CD4-positive, CD25-positive, alpha-beta regulatory T cell (primary cell): ENCODE data around the gene SLC10A7. TPM values are rescaled to one million over a fixed set of nuclear protein-coding genes. Genes with fewer than 3 reads are reported as not detected.

ENCODE experiments used
- ATAC-seq, 2 donors: fragments of 150-1000 bp; cut with Tn5 transposase; one replicate each; pipeline ENCODE4 v1.10.0; 2021; ENCODE audit warnings: low read depth in 2 of 2, moderate number of reproducible peaks in 2 of 2, moderate library complexity in 1 of 2
- DNase-seq, 3 donors: peaks; one replicate each; pipeline versions ENCODE4 v3.0.0 to v3.0.0-alpha.2; 2012 to 2022; ENCODE audit warnings: mixed read lengths in 1 of 3
- H3K27ac ChIP-seq: one replicate; pipeline ENCODE4 v1.7.0; 2013; ENCODE audit warnings: mild to moderate bottlenecking, low read length; ENCODE audit not compliant: insufficient read depth, poor library complexity, severe bottlenecking
- H3K27me3 ChIP-seq: one replicate; pipeline ENCODE4 v1.7.0; 2013; ENCODE audit warnings: low read length; ENCODE audit not compliant: control insufficient read depth, insufficient read depth
- H3K36me3 ChIP-seq: one replicate; pipeline ENCODE4 v1.7.0; 2013; ENCODE audit warnings: mild to moderate bottlenecking, low read length, moderate library complexity; ENCODE audit not compliant: control insufficient read depth, insufficient read depth
- H3K4me1 ChIP-seq: 2 replicates; pipeline ENCODE4 v1.7.0; 2013; ENCODE audit warnings: mild to moderate bottlenecking, low read length; ENCODE audit not compliant: insufficient read depth, control insufficient read depth, poor library complexity, severe bottlenecking
- H3K4me3 ChIP-seq: one replicate; pipeline ENCODE4 v1.7.0; 2013; ENCODE audit warnings: low read depth, mild to moderate bottlenecking, low read length, moderate library complexity
- H3K9me3 ChIP-seq, 2 experiments: 1 replicate in 1 of 2; 2 replicates in 1 of 2; pipeline ENCODE4 v1.7.0; 2013; ENCODE audit warnings: low read length in 2 of 2, mild to moderate bottlenecking in 1 of 2, moderate library complexity in 1 of 2; ENCODE audit not compliant: control insufficient read depth in 2 of 2
- H3K27ac Mint-ChIP-seq, 3 donors: one replicate each; pipeline ENCODE4 v1.8.0; 2020 to 2022; ENCODE audit warnings: mild to moderate bottlenecking in 3 of 3, mixed read lengths in 3 of 3, moderate library complexity in 2 of 3
- H3K27me3 Mint-ChIP-seq: one replicate; pipeline ENCODE4 v1.8.0; 2022; ENCODE audit warnings: mild to moderate bottlenecking, mixed read lengths
- H3K36me3 Mint-ChIP-seq: one replicate; pipeline ENCODE4 v1.8.0; 2020; ENCODE audit warnings: mixed read lengths
- H3K4me1 Mint-ChIP-seq, 4 donors: one replicate each; pipeline ENCODE4 v1.8.0; 2020 to 2022; ENCODE audit warnings: mixed read lengths in 4 of 4, mild to moderate bottlenecking in 1 of 4
- H3K4me3 Mint-ChIP-seq, 4 donors: one replicate each; pipeline ENCODE4 v1.8.0; 2020 to 2022; ENCODE audit warnings: mild to moderate bottlenecking in 4 of 4, mixed read lengths in 4 of 4, moderate library complexity in 3 of 4
- H3K9me3 Mint-ChIP-seq, 7 donors: one replicate each; pipeline ENCODE4 v1.8.0; 2020 to 2022; ENCODE audit warnings: mixed read lengths in 7 of 7, mild to moderate bottlenecking in 3 of 7, moderate library complexity in 2 of 7
- polyA plus RNA-seq, 4 donors: library from polyadenylated mRNA; unstranded; fragments of 300-500 nt; fragmentation: Illumina TruSeq; gene quantifications; one replicate each; pipeline ENCODE4 v1.2.3, GENCODE V29; 2021
- total RNA-seq: library from RNA; stranded (reverse); gene quantifications from one replicate; pipeline ENCODE4 v1.2.3, GENCODE V29; 2022

SLC10A7 gene
- total and polyA plus RNA-seq, 5 donors from 2014 or later: 8.6 to 24.1 (median 10.4) TPM

DNA sequence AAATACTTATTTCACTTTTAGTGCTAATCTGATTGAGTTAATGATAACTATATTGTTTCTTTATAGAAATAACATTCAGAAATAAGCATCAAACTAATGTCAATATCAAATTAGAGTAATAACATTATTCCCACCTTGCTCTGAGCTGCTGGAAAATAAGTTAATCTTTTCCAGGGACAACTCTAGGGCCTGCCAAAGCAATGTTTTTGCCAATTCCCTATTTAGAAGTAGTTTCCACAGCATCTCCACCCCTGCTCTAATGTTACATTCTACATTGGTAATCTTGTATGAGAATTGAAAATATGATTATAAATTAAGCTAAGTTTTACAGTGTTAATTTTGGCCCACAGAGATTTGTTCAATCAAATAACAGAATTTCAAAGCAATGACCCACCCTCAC is 239.1 kb downstream of the SLC10A7 start:
- Mint-ChIP-seq H3K27ac (no peak overlapping the region), H3K36me3 (peaks cover 20% of the 10 kb centered on the region), H3K27me3 (no peaks in the 10 kb centered on the region), H3K9me3 (no peaks in the 10 kb centered on the region), H3K4me3 (no peak overlapping the region), H3K4me1 (no peaks in the 10 kb centered on the region)
- ATAC-seq (no peak), DNase-seq (no peak)
- H3K27ac ChIP-seq: no peak overlapping the region
- peaks cover 13% of the 10 kb centered on the region for H3K36me3 ChIP-seq
- no peak overlapping the region for H3K4me3 ChIP-seq
- no peaks in the 10 kb centered on the region for H3K9me3 ChIP-seq
- no peaks in the 10 kb centered on the region for H3K4me1 ChIP-seq
- no peaks in the 10 kb centered on the region for H3K27me3 ChIP-seq

DNA sequence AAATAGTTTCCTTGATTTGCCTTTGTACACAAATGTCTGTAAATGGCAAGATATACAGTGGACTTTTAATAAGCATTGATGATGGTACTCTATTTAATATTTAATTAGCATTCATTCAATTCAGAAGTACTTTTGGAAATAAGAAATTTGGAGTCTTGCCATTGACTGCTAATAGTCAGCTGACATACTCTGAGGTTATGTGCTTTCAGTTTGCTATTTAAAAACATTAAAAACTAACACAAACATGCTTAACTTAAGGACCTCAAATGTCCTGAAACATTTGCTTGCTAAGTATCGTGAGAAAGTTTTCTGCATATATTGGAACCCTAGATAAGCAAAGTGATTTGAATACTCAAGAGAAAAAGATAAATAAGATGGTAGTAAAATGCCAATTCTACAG is 242.8 kb downstream of the SLC10A7 start:
- H3K27me3 ChIP-seq: no peaks in the 10 kb centered on the region
- DNase-seq (no peak), ATAC-seq (no peak)
- H3K9me3 Mint-ChIP-seq: no peaks in the 10 kb centered on the region
- H3K4me3 ChIP-seq: no peak overlapping the region
- no peaks in the 10 kb centered on the region for H3K4me1 Mint-ChIP-seq
- no peak overlapping the region for H3K27ac Mint-ChIP-seq
- H3K27me3 Mint-ChIP-seq: no peaks in the 10 kb centered on the region
- H3K9me3 ChIP-seq: no peaks in the 10 kb centered on the region
- no peaks in the 10 kb centered on the region for H3K4me1 ChIP-seq
- no peak overlapping the region for H3K4me3 Mint-ChIP-seq
- H3K36me3 Mint-ChIP-seq: peaks cover 28% of the 10 kb centered on the region
- H3K27ac ChIP-seq: no peak overlapping the region
- no peaks in the 10 kb centered on the region for H3K36me3 ChIP-seq

DNA sequence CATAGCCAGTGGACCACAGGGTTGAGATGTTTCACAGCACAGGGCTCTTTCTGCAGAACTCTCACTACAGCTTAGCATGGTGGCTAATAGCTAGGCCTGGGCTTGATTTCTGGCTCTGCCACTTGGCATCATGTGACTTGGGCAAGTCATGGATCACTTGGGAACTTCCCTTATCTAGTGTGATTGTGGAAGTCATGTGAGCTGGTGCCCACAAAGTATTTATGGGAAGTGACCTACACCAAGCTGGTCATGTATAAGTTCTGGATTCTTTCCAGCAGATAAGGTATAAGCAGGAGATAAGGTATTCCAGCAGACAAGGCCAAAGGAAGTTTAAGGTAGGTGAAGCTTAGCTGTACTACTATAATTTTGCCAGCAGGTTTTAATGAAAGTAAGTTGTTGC is 246.4 kb downstream of the SLC10A7 start:
- Mint-ChIP-seq H3K9me3 (no peaks in the 10 kb centered on the region), H3K4me3 (no peak overlapping the region), H3K36me3 (peaks cover 25% of the 10 kb centered on the region), H3K27ac (no peak overlapping the region), H3K4me1 (peaks cover 0 to 5% (median 0%) of the 10 kb centered on the region in 4 donors), H3K27me3 (no peaks in the 10 kb centered on the region)
- DNase-seq: no peak
- Histone ChIP-seq H3K27ac (no peak overlapping the region), H3K4me1 (no peaks in the 10 kb centered on the region), H3K36me3 (no peaks in the 10 kb centered on the region), H3K4me3 (no peak overlapping the region), H3K27me3 (no peaks in the 10 kb centered on the region), H3K9me3 (no peaks in the 10 kb centered on the region)
- ATAC-seq: no peak

DNA sequence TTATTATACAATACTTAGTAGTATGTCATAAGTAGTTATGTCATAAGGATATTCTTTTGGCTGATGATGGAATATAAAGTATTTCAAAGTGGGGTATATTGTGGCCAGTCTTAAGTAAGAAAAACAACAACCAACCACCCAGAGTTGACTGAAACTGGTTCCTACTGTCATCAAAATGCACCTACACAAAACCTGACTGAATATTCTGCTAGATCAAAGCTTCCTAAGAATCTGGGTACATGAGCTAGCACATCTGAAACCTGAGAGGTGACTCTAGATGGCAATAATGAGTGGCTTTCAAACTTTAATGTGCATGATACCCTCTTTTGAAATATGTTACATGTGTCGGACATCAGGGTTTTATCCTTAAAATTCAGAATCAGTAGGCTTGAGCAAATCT is 247.0 kb downstream of the SLC10A7 start:
- no peaks in the 10 kb centered on the region for H3K9me3 Mint-ChIP-seq
- no peaks in the 10 kb centered on the region for H3K27me3 ChIP-seq
- peaks cover 29% of the 10 kb centered on the region for H3K36me3 Mint-ChIP-seq
- DNase-seq: no peak
- no peak overlapping the region for H3K4me3 ChIP-seq
- H3K27ac ChIP-seq: no peak overlapping the region
- no peak for ATAC-seq
- no peaks in the 10 kb centered on the region for H3K9me3 ChIP-seq
- H3K27ac Mint-ChIP-seq: no peak overlapping the region
- H3K4me3 Mint-ChIP-seq: no peak overlapping the region
- H3K36me3 ChIP-seq: no peaks in the 10 kb centered on the region
- H3K4me1 ChIP-seq: no peaks in the 10 kb centered on the region
- no peaks in the 10 kb centered on the region for H3K27me3 Mint-ChIP-seq
- H3K4me1 Mint-ChIP-seq: peaks cover 0 to 5% (median 0%) of the 10 kb centered on the region in 4 donors

DNA sequence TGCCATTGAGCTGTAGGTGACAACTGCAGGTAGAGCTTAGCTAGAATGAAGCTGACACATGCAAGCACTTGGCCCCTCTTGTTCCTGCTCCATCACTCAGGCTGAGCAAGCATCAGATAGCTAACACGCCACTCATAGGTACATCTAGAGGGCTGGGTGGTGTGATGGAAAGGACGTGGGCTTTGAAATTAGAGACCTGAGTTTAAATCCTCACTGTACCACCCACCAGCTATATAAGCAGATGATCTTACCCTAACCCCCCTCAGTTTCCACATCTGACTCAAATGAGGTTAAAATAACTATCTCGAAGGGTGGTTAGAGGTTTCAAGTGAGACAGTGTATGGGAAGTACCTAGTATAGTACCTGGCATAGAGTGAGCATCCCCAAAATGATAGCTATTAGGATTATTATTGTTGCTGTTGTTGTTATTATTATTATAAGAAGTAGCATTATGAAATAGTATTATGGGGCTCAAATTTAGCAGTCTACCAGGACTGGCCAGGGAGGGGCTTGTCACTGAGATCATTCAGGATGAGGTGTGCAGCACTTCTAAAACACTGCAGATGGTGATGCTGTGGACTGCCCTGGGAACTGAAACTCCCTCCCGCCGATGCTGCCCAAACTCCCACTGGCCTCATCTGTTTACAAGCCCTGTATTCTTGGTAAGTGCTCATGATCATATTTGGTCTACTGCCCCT is 248.4 kb downstream of the SLC10A7 start:
- ATAC-seq: no peak
- Histone ChIP-seq H3K36me3 (no peaks in the 10 kb centered on the region), H3K9me3 (no peaks in the 10 kb centered on the region), H3K4me1 (no peaks in the 10 kb centered on the region), H3K27ac (no peak overlapping the region), H3K4me3 (no peak overlapping the region), H3K27me3 (no peaks in the 10 kb centered on the region)
- Mint-ChIP-seq H3K4me1 (peaks cover 0 to 5% (median 0%) of the 10 kb centered on the region in 4 donors), H3K9me3 (no peaks in the 10 kb centered on the region), H3K27ac (no peak overlapping the region), H3K27me3 (no peaks in the 10 kb centered on the region), H3K36me3 (peaks cover 23% of the 10 kb centered on the region), H3K4me3 (no peak overlapping the region)
- no peak for DNase-seq

DNA sequence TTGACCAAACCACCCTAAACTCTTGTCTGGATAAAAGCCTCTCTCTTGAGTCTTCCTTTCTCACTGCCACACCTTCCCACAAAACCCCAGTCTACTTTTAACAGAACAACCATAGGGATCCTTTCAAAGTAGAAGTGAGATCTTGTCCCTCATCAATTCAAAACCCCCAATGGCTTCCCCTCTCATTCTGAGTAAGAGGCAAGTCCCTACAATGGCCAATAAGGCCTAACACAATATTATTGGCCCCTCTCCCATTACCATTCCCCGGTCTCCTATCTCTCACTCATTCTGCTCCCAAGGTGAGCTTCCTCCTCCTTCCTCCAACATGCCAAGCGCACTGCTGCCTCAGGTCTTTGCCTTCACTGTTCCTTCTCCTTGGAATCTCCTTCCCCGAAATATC is 250.3 kb downstream of the SLC10A7 start:
- Histone ChIP-seq H3K9me3 (no peaks in the 10 kb centered on the region), H3K4me1 (no peaks in the 10 kb centered on the region), H3K36me3 (no peaks in the 10 kb centered on the region), H3K4me3 (no peak overlapping the region), H3K27me3 (no peaks in the 10 kb centered on the region), H3K27ac (no peak overlapping the region)
- no peaks in the 10 kb centered on the region for H3K27me3 Mint-ChIP-seq
- peaks cover 0 to 5% (median 0%) of the 10 kb centered on the region in 4 donors for H3K4me1 Mint-ChIP-seq
- H3K36me3 Mint-ChIP-seq: peaks cover 15% of the 10 kb centered on the region
- no peak overlapping the region for H3K27ac Mint-ChIP-seq
- ATAC-seq (no peak), DNase-seq (no peak)
- no peaks in the 10 kb centered on the region for H3K9me3 Mint-ChIP-seq
- no peak overlapping the region for H3K4me3 Mint-ChIP-seq

DNA sequence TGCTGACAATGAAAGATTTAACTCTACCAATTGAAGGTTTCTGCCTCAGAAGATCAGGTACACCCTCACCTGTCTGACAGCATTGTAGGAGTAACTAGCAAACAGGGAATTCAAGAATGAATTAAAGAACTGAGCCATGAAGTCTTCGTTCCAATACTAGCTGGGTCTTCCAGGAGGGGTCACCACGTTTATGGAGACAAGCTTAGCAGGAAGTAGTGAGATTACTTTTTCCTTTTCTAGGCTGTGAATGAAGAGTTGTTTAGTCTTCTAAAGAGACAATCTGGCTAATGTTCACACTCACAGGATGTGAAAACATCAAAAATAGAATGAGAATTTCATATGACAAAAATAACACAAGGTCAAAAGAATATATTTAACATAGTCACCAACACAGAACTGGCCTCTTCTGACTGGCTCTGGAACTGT is 252.5 kb downstream of the SLC10A7 start:
- no peak for DNase-seq
- Mint-ChIP-seq H3K36me3 (peaks cover 29% of the 10 kb centered on the region), H3K4me1 (peaks cover 0 to 5% (median 0%) of the 10 kb centered on the region in 4 donors), H3K27me3 (no peaks in the 10 kb centered on the region), H3K27ac (peak overlapping the region in 1 of 3 donors; percentile 6), H3K4me3 (no peak overlapping the region), H3K9me3 (peaks cover 0 to 1% (median 0%) of the 10 kb centered on the region in 7 donors)
- Histone ChIP-seq H3K4me1 (no peaks in the 10 kb centered on the region), H3K27me3 (no peaks in the 10 kb centered on the region), H3K4me3 (no peak overlapping the region), H3K36me3 (no peaks in the 10 kb centered on the region), H3K9me3 (no peaks in the 10 kb centered on the region), H3K27ac (no peak overlapping the region)
- ATAC-seq: no peak

DNA sequence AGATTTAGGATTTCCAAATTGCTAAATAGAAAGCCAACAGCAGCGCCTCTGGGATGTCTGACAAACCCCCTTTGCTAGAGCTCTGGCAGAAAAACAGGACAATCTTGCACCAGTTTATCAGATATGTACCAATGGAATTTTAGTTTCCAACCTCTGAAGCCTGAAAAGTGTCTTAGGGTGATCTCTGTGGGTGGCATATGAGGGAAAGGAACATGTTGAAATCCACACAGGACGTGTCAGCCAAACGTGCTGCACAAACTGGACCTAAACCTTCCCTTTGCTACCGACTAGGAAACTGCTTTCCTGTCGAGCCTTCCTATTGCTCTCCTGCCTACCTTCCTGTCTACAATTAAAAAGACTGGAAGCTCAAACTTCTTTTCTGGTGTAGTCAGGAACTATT is 253.9 kb downstream of the SLC10A7 start:
- no peaks in the 10 kb centered on the region for H3K27me3 ChIP-seq
- no peak overlapping the region for H3K27ac ChIP-seq
- no peaks in the 10 kb centered on the region for H3K9me3 ChIP-seq
- no peaks in the 10 kb centered on the region for H3K27me3 Mint-ChIP-seq
- peaks cover 0 to 5% (median 0%) of the 10 kb centered on the region in 4 donors for H3K4me1 Mint-ChIP-seq
- H3K27ac Mint-ChIP-seq: no peak overlapping the region
- H3K4me3 Mint-ChIP-seq: no peak overlapping the region
- DNase-seq (no peak), ATAC-seq (no peak)
- H3K9me3 Mint-ChIP-seq: peaks cover 0 to 1% (median 0%) of the 10 kb centered on the region in 7 donors
- no peaks in the 10 kb centered on the region for H3K4me1 ChIP-seq
- H3K36me3 Mint-ChIP-seq: peaks cover 33% of the 10 kb centered on the region
- H3K4me3 ChIP-seq: no peak overlapping the region
- H3K36me3 ChIP-seq: no peaks in the 10 kb centered on the region
